Naive thymus-derived CD4-positive, alpha-beta T cell (primary cell): ENCODE data around the gene ENOX1. TPM values are rescaled to one million over a fixed set of nuclear protein-coding genes. Genes with fewer than 3 reads are reported as not detected.

Experiments used
- ATAC-seq: fragments of 150-1000 bp; cut with Tn5 transposase; 2 replicates; pipeline ENCODE4 v1.10.0; 2021; ENCODE audit warnings: mild to moderate bottlenecking, moderate library complexity
- CTCF ChIA-PET: fragments of 350-600 bp; sonication (Branson Sonifier 250); formaldehyde crosslinking; loops from one replicate; lab custom pipeline; 2021; ENCODE audit warnings: antibody characterized with exemption; lab: Charles Lee
- POLR2A ChIA-PET: fragments of 350-600 bp; sonication (Branson Sonifier 250); formaldehyde crosslinking; loops from one replicate; lab custom pipeline; 2021; ENCODE audit warnings: antibody characterized with exemption, inconsistent platforms; lab: Charles Lee
- DNase-seq, 9 donors: peaks; one replicate each; pipeline versions ENCODE4 v3.0.0 to v3.0.0-alpha.2; 2020 to 2022; ENCODE audit warnings: mixed read lengths in 1 of 9
- H3K27ac ChIP-seq: one replicate; pipeline ENCODE4 v1.7.0; 2013; ENCODE audit warnings: mild to moderate bottlenecking, low read depth, low read length, moderate library complexity
- H3K27me3 ChIP-seq, 2 donors: one replicate each; pipeline ENCODE4 v1.7.0; 2013; ENCODE audit warnings: low read length in 2 of 2, mild to moderate bottlenecking in 2 of 2, moderate library complexity in 2 of 2; ENCODE audit not compliant: control insufficient read depth in 2 of 2, insufficient read depth in 2 of 2
- H3K36me3 ChIP-seq, 3 experiments: 1 replicate in 2 of 3; 2 replicates in 1 of 3; pipeline ENCODE4 v1.7.0; 2013; ENCODE audit warnings: low read length in 3 of 3, mild to moderate bottlenecking in 3 of 3, moderate library complexity in 1 of 3; ENCODE audit not compliant: insufficient read depth in 3 of 3, control insufficient read depth in 2 of 3
- H3K4me1 ChIP-seq, 2 donors: one replicate each; pipeline ENCODE4 v1.7.0; 2013; ENCODE audit warnings: low read length in 2 of 2, mild to moderate bottlenecking in 2 of 2, moderate library complexity in 1 of 2; ENCODE audit not compliant: control insufficient read depth in 2 of 2, insufficient read depth in 2 of 2
- H3K4me3 ChIP-seq: 2 replicates; pipeline ENCODE4 v1.7.0; 2013; ENCODE audit warnings: mild to moderate bottlenecking, low read length
- H3K9me3 ChIP-seq, 3 experiments: 1 replicate in 2 of 3; 2 replicates in 1 of 3; pipeline ENCODE4 v1.7.0; 2013; ENCODE audit warnings: low read length in 3 of 3; ENCODE audit not compliant: control insufficient read depth in 2 of 3
- H3K27ac Mint-ChIP-seq, 9 donors: one replicate each; pipeline ENCODE4 v1.8.0; 2020 to 2022; ENCODE audit warnings: mixed read lengths in 9 of 9, mild to moderate bottlenecking in 8 of 9, moderate library complexity in 5 of 9, inconsistent platforms in 2 of 9
- H3K27me3 Mint-ChIP-seq, 5 donors: one replicate each; pipeline ENCODE4 v1.8.0; 2021 to 2022; ENCODE audit warnings: mixed read lengths in 5 of 5, mild to moderate bottlenecking in 1 of 5
- H3K36me3 Mint-ChIP-seq, 5 donors: one replicate each; pipeline ENCODE4 v1.8.0; 2020 to 2022; ENCODE audit warnings: mixed read lengths in 5 of 5, mild to moderate bottlenecking in 3 of 5, inconsistent platforms in 1 of 5
- H3K4me1 Mint-ChIP-seq, 7 donors: one replicate each; pipeline ENCODE4 v1.8.0; 2020 to 2022; ENCODE audit warnings: mixed read lengths in 7 of 7, mild to moderate bottlenecking in 3 of 7, inconsistent platforms in 1 of 7
- H3K4me3 Mint-ChIP-seq, 10 donors: one replicate each; pipeline ENCODE4 v1.8.0; 2020 to 2022; ENCODE audit warnings: mild to moderate bottlenecking in 10 of 10, mixed read lengths in 10 of 10, moderate library complexity in 6 of 10, inconsistent platforms in 2 of 10
- H3K9me3 Mint-ChIP-seq, 11 donors: one replicate each; pipeline ENCODE4 v1.8.0; 2020 to 2022; ENCODE audit warnings: mixed read lengths in 11 of 11, mild to moderate bottlenecking in 4 of 11, inconsistent platforms in 1 of 11, moderate library complexity in 1 of 11
- intact Hi-C, 2 donors: fragments of 100-400 bp; cut with micrococcal nuclease; formaldehyde crosslinking; loops; one replicate each; pipeline ENCODE4 v1.15.1; 2023
- polyA plus RNA-seq, 2 donors: library from polyadenylated mRNA; unstranded; fragments of 300-500 nt; fragmentation: Illumina TruSeq; gene quantifications; one replicate each; pipeline ENCODE4 v1.2.3, GENCODE V29; 2021
- total RNA-seq, 6 experiments: library from RNA in 5 of 6; stranded (reverse) in 5 of 6; gene quantifications; 1 replicate in 5 of 6; 2 replicates in 1 of 6; pipeline ENCODE4 v1.2.3 and lab custom pipeline; 2021 to 2026

Gene ENOX1
- total and polyA plus RNA-seq, 7 experiments from 2014 or later = 0.17 TPM; not detected in 6

GRCh38 chr13:43230989-43231388 lies 555.8 kb downstream of the ENOX1 start:
- H3K9me3 ChIP-seq = no peaks in the 10 kb centered on the region
- POLR2A ChIA-PET = no interaction called here
- Mint-ChIP-seq H3K4me1 (no peaks in the 10 kb centered on the region), H3K9me3 (peaks cover 0 to 2% (median 0%) of the 10 kb centered on the region in 11 donors), H3K36me3 (no peaks in the 10 kb centered on the region), H3K4me3 (no peak overlapping the region), H3K27me3 (peaks cover 0 to 19% (median 11%) of the 10 kb centered on the region in 5 donors), H3K27ac (no peak overlapping the region)
- H3K4me3 ChIP-seq = no peak overlapping the region
- ATAC-seq (no peak), DNase-seq (no peak)
- no peaks in the 10 kb centered on the region for H3K27me3 ChIP-seq
- CTCF ChIA-PET = no interaction called here
- H3K27ac ChIP-seq = no peak overlapping the region
- H3K4me1 ChIP-seq = no peaks in the 10 kb centered on the region
- intact Hi-C loops = no loop called here
- H3K36me3 ChIP-seq = no peaks in the 10 kb centered on the region

- no peaks in the 10 kb centered on the region for H3K4me1 Mint-ChIP-seq
- no peak overlapping the region for H3K4me3 Mint-ChIP-seq
- peaks cover 8 to 28% (median 11%) of the 10 kb centered on the region in 5 donors for H3K27me3 Mint-ChIP-seq
- H3K4me3 ChIP-seq = no peak overlapping the region
- H3K9me3 ChIP-seq = no peaks in the 10 kb centered on the region
- intact Hi-C loops = no loop called here
- peaks cover 0 to 2% (median 0%) of the 10 kb centered on the region in 11 donors for H3K9me3 Mint-ChIP-seq
- no peak overlapping the region for H3K27ac ChIP-seq
- no peaks in the 10 kb centered on the region for H3K36me3 ChIP-seq
- no peaks in the 10 kb centered on the region for H3K4me1 ChIP-seq
- H3K27me3 ChIP-seq = no peaks in the 10 kb centered on the region
- H3K36me3 Mint-ChIP-seq = no peaks in the 10 kb centered on the region
- ChIA-PET POLR2A (no interaction called here), CTCF (no interaction called here)
- DNase-seq (no peak), ATAC-seq (no peak)
- H3K27ac Mint-ChIP-seq = no peak overlapping the region
These were observed 557.3 kb downstream of the ENOX1 start for GRCh38 chr13:43229506-43229905.

- H3K9me3 ChIP-seq = no peaks in the 10 kb centered on the region
- ATAC-seq (no peak), DNase-seq (no peak)
- H3K4me1 ChIP-seq = no peaks in the 10 kb centered on the region
- no peak overlapping the region for H3K27ac Mint-ChIP-seq
- H3K4me3 Mint-ChIP-seq = no peak overlapping the region
- H3K27me3 Mint-ChIP-seq = peaks cover 12 to 28% (median 18%) of the 10 kb centered on the region in 5 donors
- H3K4me3 ChIP-seq = no peak overlapping the region
- peaks cover 0 to 2% (median 0%) of the 10 kb centered on the region in 11 donors for H3K9me3 Mint-ChIP-seq
- H3K27ac ChIP-seq = no peak overlapping the region
- no peaks in the 10 kb centered on the region for H3K36me3 Mint-ChIP-seq
- no peaks in the 10 kb centered on the region for H3K4me1 Mint-ChIP-seq
- CTCF ChIA-PET = no interaction called here
- POLR2A ChIA-PET = no interaction called here
- intact Hi-C loops = no loop called here
- H3K27me3 ChIP-seq = no peaks in the 10 kb centered on the region
- H3K36me3 ChIP-seq = no peaks in the 10 kb centered on the region
These were observed 559.1 kb downstream of the ENOX1 start for GRCh38 chr13:43227721-43228120.

- ChIA-PET CTCF (no interaction called here), POLR2A (no interaction called here)
- Histone ChIP-seq H3K4me3 (no peak overlapping the region), H3K27me3 (no peaks in the 10 kb centered on the region), H3K27ac (no peak overlapping the region), H3K4me1 (no peaks in the 10 kb centered on the region), H3K9me3 (no peaks in the 10 kb centered on the region), H3K36me3 (no peaks in the 10 kb centered on the region)
- H3K9me3 Mint-ChIP-seq = no peaks in the 10 kb centered on the region
- H3K4me1 Mint-ChIP-seq = no peaks in the 10 kb centered on the region
- H3K27me3 Mint-ChIP-seq = peaks cover 13 to 29% (median 21%) of the 10 kb centered on the region in 5 donors
- no peak for ATAC-seq
- no peaks in the 10 kb centered on the region for H3K36me3 Mint-ChIP-seq
- no peak for DNase-seq
- intact Hi-C loops = no loop called here
- no peak overlapping the region for H3K27ac Mint-ChIP-seq
- no peak overlapping the region for H3K4me3 Mint-ChIP-seq
These were observed 563.6 kb downstream of the ENOX1 start for GRCh38 chr13:43223216-43223615.

GRCh38 chr13:43222086-43222485 lies 564.7 kb downstream of the ENOX1 start:
- DNase-seq (no peak), ATAC-seq (no peak)
- H3K4me3 ChIP-seq = no peak overlapping the region
- ChIA-PET CTCF (no interaction called here), POLR2A (no interaction called here)
- H3K9me3 ChIP-seq = no peaks in the 10 kb centered on the region
- intact Hi-C loops = no loop called here
- H3K36me3 ChIP-seq = no peaks in the 10 kb centered on the region
- Mint-ChIP-seq H3K27me3 (peaks cover 13 to 29% (median 21%) of the 10 kb centered on the region in 5 donors), H3K36me3 (no peaks in the 10 kb centered on the region), H3K4me1 (no peaks in the 10 kb centered on the region), H3K9me3 (no peaks in the 10 kb centered on the region), H3K27ac (no peak overlapping the region), H3K4me3 (no peak overlapping the region)
- no peaks in the 10 kb centered on the region for H3K4me1 ChIP-seq
- no peak overlapping the region for H3K27ac ChIP-seq
- H3K27me3 ChIP-seq = no peaks in the 10 kb centered on the region

- H3K9me3 Mint-ChIP-seq = no peaks in the 10 kb centered on the region
- no peaks in the 10 kb centered on the region for H3K4me1 Mint-ChIP-seq
- Histone ChIP-seq H3K36me3 (no peaks in the 10 kb centered on the region), H3K27me3 (no peaks in the 10 kb centered on the region), H3K9me3 (no peaks in the 10 kb centered on the region), H3K27ac (no peak overlapping the region), H3K4me1 (no peaks in the 10 kb centered on the region), H3K4me3 (no peak overlapping the region)
- ChIA-PET CTCF (no interaction called here), POLR2A (no interaction called here)
- no peak overlapping the region for H3K4me3 Mint-ChIP-seq
- H3K27ac Mint-ChIP-seq = no peak overlapping the region
- peaks cover 13 to 31% (median 18%) of the 10 kb centered on the region in 5 donors for H3K27me3 Mint-ChIP-seq
- DNase-seq (no peak), ATAC-seq (no peak)
- intact Hi-C loops = no loop called here
- H3K36me3 Mint-ChIP-seq = no peaks in the 10 kb centered on the region
These were observed 565.2 kb downstream of the ENOX1 start for GRCh38 chr13:43221611-43222010.

- POLR2A ChIA-PET = no interaction called here
- intact Hi-C loops = no loop called here
- no peak overlapping the region for H3K4me3 Mint-ChIP-seq
These were observed 565.7 kb downstream of the ENOX1 start for GRCh38 chr13:43220873-43221595.

More at GRCh38 chr13:43220873-43221595, 565.7 kb downstream of the ENOX1 start:
- Histone ChIP-seq H3K4me3 (no peak overlapping the region), H3K36me3 (no peaks in the 10 kb centered on the region), H3K4me1 (no peaks in the 10 kb centered on the region), H3K27ac (no peak overlapping the region), H3K9me3 (no peaks in the 10 kb centered on the region), H3K27me3 (no peaks in the 10 kb centered on the region)
- H3K27ac Mint-ChIP-seq = no peak overlapping the region
- no peaks in the 10 kb centered on the region for H3K36me3 Mint-ChIP-seq
- DNase-seq = no peak
- CTCF ChIA-PET = no interaction called here
- H3K27me3 Mint-ChIP-seq = peaks cover 14 to 36% (median 15%) of the 10 kb centered on the region in 5 donors
- H3K9me3 Mint-ChIP-seq = no peaks in the 10 kb centered on the region
- no peak for ATAC-seq
- no peaks in the 10 kb centered on the region for H3K4me1 Mint-ChIP-seq
